D721Med (cell line): ENCODE data around the gene KY.

Experiments
- DNase-seq: peaks from one replicate; pipeline ENCODE4 v3.0.0; 2011; ENCODE audit warnings: low spot score; ENCODE audit not compliant: insufficient read length
- FAIRE-seq: peaks from 2 replicates; lab custom pipeline; 2011; peaks lifted over from hg19 to GRCh38; lab: Jason Lieb, UNC
- CTCF ChIP-seq: IDR thresholded peaks from 2 replicates; pipeline ENCODE4 v1.5.1; 2012; ENCODE audit warnings: mild to moderate bottlenecking, control low read depth; ENCODE audit not compliant: insufficient read depth; ENCODE audit errors: missing control alignments

The KY gene

GRCh38 chr3:134672571-134672970 is 21.7 kb upstream of the KY start:
- FAIRE-seq, result no peak
- no peak for DNase-seq
- no peak for TF ChIP-seq CTCF

- no peak for DNase-seq
- no peak for FAIRE-seq
- no peak for TF ChIP-seq CTCF
Observed at GRCh38 chr3:134667956-134668355, 17.1 kb upstream of the KY start.

- TF ChIP-seq CTCF, result no peak
- FAIRE-seq (no peak), DNase-seq (no peak)
Observed at GRCh38 chr3:134667406-134667805, 16.6 kb upstream of the KY start.

- TF ChIP-seq CTCF, result no peak
- DNase-seq (no peak), FAIRE-seq (no peak)
Observed at GRCh38 chr3:134666885-134667284, 16.1 kb upstream of the KY start.

GRCh38 chr3:134666466-134666865 is 15.6 kb upstream of the KY start:
- no peak for DNase-seq

GRCh38 chr3:134666052-134666451 is 15.2 kb upstream of the KY start:
- DNase-seq (no peak), FAIRE-seq (no peak)
- TF ChIP-seq CTCF, result no peak

More at GRCh38 chr3:134666466-134666865, 15.6 kb upstream of the KY start:
- no peak for TF ChIP-seq CTCF
- FAIRE-seq, result no peak

GRCh38 chr3:134665243-134665642 is 14.4 kb upstream of the KY start:
- FAIRE-seq (no peak), DNase-seq (no peak)
- no peak for TF ChIP-seq CTCF
